IMR-90 (cell line): ENCODE measurements around the gene AP3B1. TPM values are rescaled to one million over a fixed set of nuclear protein-coding genes. Genes with fewer than 3 reads are reported as not detected.

Experiments
- ATAC-seq: fragments of 200-7000 bp; cut with Tn5 transposase; 2 replicates; pipeline ENCODE4 v1.9.1; 2020; ENCODE audit warnings: low read depth, mild to moderate bottlenecking, moderate library complexity
- BruUV-seq: library from RNA; stranded (reverse); fragments of 400-500 nt; replicated peaks from 2 replicates; lab custom pipeline; 2021; lab: Mats Ljungman, UMichigan
- CTCF ChIA-PET: fragments of 300-600 bp; formaldehyde crosslinking; extraction: SDS; loops from one replicate; lab custom pipeline; 2021; ENCODE audit warnings: antibody characterized with exemption; lab: Yijun Ruan, JAX
- POLR2A ChIA-PET: fragments of 300-600 bp; sonication (Branson Sonifier 250); formaldehyde crosslinking; loops from one replicate; lab custom pipeline; 2022; ENCODE audit warnings: antibody characterized with exemption; ENCODE audit not compliant: unreplicated experiment; lab: Charles Lee
- DNase-seq: peaks from one replicate; pipeline ENCODE4 v3.0.0; 2013
- H2AFZ ChIP-seq: replicated peaks from 2 replicates; pipeline ENCODE3; 2013; ENCODE audit warnings: low read length, mild to moderate bottlenecking; ENCODE audit not compliant: poor library complexity
- H2AK5ac ChIP-seq: 2 replicates; pipeline ENCODE4 v1.6.1; 2013; ENCODE audit warnings: low read depth, low read length, inconsistent platforms
- H2AK9ac ChIP-seq: replicated peaks from 2 replicates; pipeline ENCODE3; 2013; ENCODE audit warnings: mild to moderate bottlenecking, low read depth, low read length, moderate library complexity; ENCODE audit not compliant: poor library complexity
- H2BK120ac ChIP-seq: 2 replicates; pipeline ENCODE4 v1.6.1; 2013; ENCODE audit warnings: low read depth, low read length, inconsistent platforms
- H2BK15ac ChIP-seq: 3 replicates; pipeline ENCODE4 v1.6.1; 2013; ENCODE audit warnings: low read depth, low read length, inconsistent platforms
- H2BK20ac ChIP-seq: 2 replicates; pipeline ENCODE4 v1.6.1; 2013; ENCODE audit warnings: low read depth, mild to moderate bottlenecking, inconsistent platforms, low read length, moderate library complexity
- H2BK5ac ChIP-seq: 2 replicates; pipeline ENCODE4 v1.6.1; 2013; ENCODE audit warnings: mild to moderate bottlenecking, low read depth, low read length, inconsistent platforms; ENCODE audit not compliant: poor library complexity, severe bottlenecking
- H3K14ac ChIP-seq: replicated peaks from 2 replicates; pipeline ENCODE4 v1.6.1; 2013; ENCODE audit warnings: low read depth, low read length, inconsistent platforms
- H3K18ac ChIP-seq: 2 replicates; pipeline ENCODE4 v1.6.1; 2013; ENCODE audit warnings: low read depth, low read length, control low read depth
- H3K23ac ChIP-seq: 2 replicates; pipeline ENCODE4 v1.6.1; 2013; ENCODE audit warnings: low read depth, low read length, inconsistent platforms
- H3K27ac ChIP-seq: 2 replicates; pipeline ENCODE4 v1.5.1; 2013; ENCODE audit warnings: mild to moderate bottlenecking, control low read depth, low read length; ENCODE audit not compliant: insufficient read depth
- H3K27me3 ChIP-seq: 2 replicates; pipeline ENCODE4 v1.6.1; 2013; ENCODE audit warnings: low read length; ENCODE audit not compliant: control insufficient read depth, insufficient read depth
- H3K36me3 ChIP-seq: 2 replicates; pipeline ENCODE4 v1.6.1; 2013; ENCODE audit warnings: low read length, mixed read lengths; ENCODE audit not compliant: control insufficient read depth, insufficient read depth
- H3K4ac ChIP-seq: 2 replicates; pipeline ENCODE4 v1.6.1; 2013; ENCODE audit warnings: low read depth, low read length, inconsistent platforms
- H3K4me1 ChIP-seq: 2 replicates; pipeline ENCODE4 v1.6.1; 2013; ENCODE audit warnings: low read length, mixed read lengths; ENCODE audit not compliant: control insufficient read depth, insufficient read depth
- H3K4me2 ChIP-seq: 2 replicates; pipeline ENCODE4 v1.6.1; 2013; ENCODE audit warnings: low read depth, mild to moderate bottlenecking, control low read depth, low read length, moderate library complexity
- H3K4me3 ChIP-seq: 2 replicates; pipeline ENCODE4 v1.5.1; 2013; ENCODE audit warnings: low read depth, mild to moderate bottlenecking, control low read depth, low read length, moderate library complexity; ENCODE audit not compliant: insufficient read depth
- H3K56ac ChIP-seq: 2 replicates; pipeline ENCODE4 v1.6.1; 2013; ENCODE audit warnings: low read length, inconsistent platforms; ENCODE audit not compliant: insufficient read depth; ENCODE audit errors: extremely low read depth
- H3K79me1 ChIP-seq, 2 experiments: 2 replicates each; pipeline ENCODE4 v1.6.1; 2013; ENCODE audit warnings: low read length in 2 of 2, inconsistent platforms in 1 of 2, low read depth in 1 of 2
- H3K9ac ChIP-seq: 2 replicates; pipeline ENCODE4 v1.6.1; 2013; ENCODE audit warnings: low read depth, low read length, control low read depth
- H3K9me1 ChIP-seq: 2 replicates; pipeline ENCODE4 v1.6.1; 2013; ENCODE audit warnings: low read length, inconsistent platforms; ENCODE audit not compliant: insufficient read depth
- H3K9me3 ChIP-seq: 2 replicates; pipeline ENCODE4 v1.6.1; 2013; ENCODE audit warnings: low read length; ENCODE audit not compliant: control insufficient read depth, insufficient read depth
- H4K20me1 ChIP-seq: 2 replicates; pipeline ENCODE4 v1.6.1; 2013; ENCODE audit warnings: low read length, inconsistent platforms; ENCODE audit not compliant: insufficient read depth
- H4K5ac ChIP-seq: 2 replicates; pipeline ENCODE4 v1.6.1; 2013; ENCODE audit warnings: mild to moderate bottlenecking, low read depth, low read length, control low read depth
- H4K8ac ChIP-seq, 2 experiments: 2 replicates each; pipeline ENCODE4 v1.6.1; 2013; ENCODE audit warnings: low read depth in 2 of 2, low read length in 2 of 2, control low read depth in 1 of 2, inconsistent platforms in 1 of 2
- H4K91ac ChIP-seq: 2 replicates; pipeline ENCODE4 v1.6.1; 2013; ENCODE audit warnings: low read depth, low read length, inconsistent platforms; ENCODE audit not compliant: insufficient read depth
- BHLHE40 ChIP-seq: fragments of 150-350 bp; IDR thresholded peaks from 2 replicates; pipeline ENCODE4 v1.6.1; 2016; ENCODE audit warnings: mild to moderate bottlenecking, low read depth, low read length
- NFE2L2 ChIP-seq: fragments of 150-350 bp; IDR thresholded peaks from 2 replicates; pipeline ENCODE4 v1.6.1; 2016; ENCODE audit warnings: low read depth, mild to moderate bottlenecking, low read length
- RFX5 ChIP-seq: IDR thresholded peaks from 2 replicates; pipeline ENCODE4 v1.8.0; 2012; ENCODE audit warnings: low read depth, mild to moderate bottlenecking, low read length, moderate library complexity
- WGBS, 2 experiments: methylation state at CpG; one replicate each; pipeline versions ENCODE4 v1.1.5 to v1.1.7; 2013; ENCODE audit warnings: missing lambda C conversion rate in 2 of 2; ENCODE audit not compliant: insufficient read length in 1 of 2; ENCODE audit errors: extremely low coverage in 2 of 2; 5-methylcytosine and 5-hydroxymethylcytosine counted together
- dilution Hi-C: fragments of 300-500 bp; cut with HindIII; formaldehyde crosslinking; loops from one replicate; pipeline ENCODE4 v1.14.3; 2018; ENCODE audit warnings: low sequenced_read_pairs; ENCODE audit not compliant: unreplicated experiment
- in situ Hi-C: fragments of 300-500 bp; cut with MboI; formaldehyde crosslinking; loops from 3 replicates; pipeline ENCODE4 v1.14.3; 2019; ENCODE audit warnings: low sequenced_read_pairs, inconsistent platforms, mixed read lengths
- intact Hi-C: fragments of 100-400 bp; cut with micrococcal nuclease; formaldehyde crosslinking; loops from 2 replicates; pipeline ENCODE4 v1.10.0; 2022
- polyA plus RNA-seq, 3 experiments: library from polyadenylated mRNA; depleted of rRNA; stranded (reverse); fragments of >200 nt; gene quantifications; 2 replicates each; pipeline ENCODE4 v1.2.3, GENCODE V29; 2012; ENCODE audit warnings: low replicate concordance in 1 of 3
- total RNA-seq: library from RNA; depleted of rRNA; stranded (reverse); fragments of >200 nt; gene quantifications from 2 replicates; pipeline ENCODE4 v1.2.3, GENCODE V29; 2012

AP3B1 gene
- total and polyA plus RNA-seq, 2 of the 4 experiments (the other 2 are of a cell fraction), result 33.1 to 59.0 TPM

GRCh38 chr5:77958642-77959330 is 335.7 kb downstream of the AP3B1 start:
- Histone ChIP-seq H3K4me3 (no peak overlapping the region), H2AK5ac (no peak overlapping the region), H3K79me1 (no peaks in the 10 kb centered on the region), H2BK20ac (no peak overlapping the region), H4K91ac (no peak overlapping the region), H2BK15ac (no peak overlapping the region), H3K23ac (no peak overlapping the region), H2BK5ac (no peak overlapping the region), H2AFZ (no peak overlapping the region), H3K4me1 (no peaks in the 10 kb centered on the region), H3K14ac (no peak overlapping the region), H3K9me3 (0 out of 2 replicates have a peak, but pooled peaks cover 2% of the 10 kb centered on the region), H3K4ac (no peak overlapping the region), H2BK120ac (no peak overlapping the region), H4K20me1 (no peaks in the 10 kb centered on the region), H3K18ac (no peak overlapping the region), H4K5ac (no peak overlapping the region), H3K27me3 (peaks cover 50% of the 10 kb centered on the region), H3K9ac (no peak overlapping the region), H3K56ac (no peak overlapping the region), H2AK9ac (no peak overlapping the region), H4K8ac (no peak overlapping the region), H3K36me3 (no peaks in the 10 kb centered on the region), H3K27ac (no peak overlapping the region), H3K4me2 (no peak overlapping the region), H3K9me1 (no peaks in the 10 kb centered on the region)
- TF ChIP-seq BHLHE40 (no peak), NFE2L2 (no peak), RFX5 (no peak)
- CTCF ChIA-PET, result no interaction called here
- no TSS peak for BruUV-seq
- ATAC-seq, result no peak
- in situ Hi-C loops (no loop called here), dilution Hi-C loops (no loop called here), intact Hi-C loops (no loop called here)
- WGBS, 2 experiments, result 61% methylated on average over 5 of the region's 12 CpGs; no CpG with 5 or more reads in 1 of the 2 experiments
- POLR2A ChIA-PET, result no interaction called here
- DNase-seq, result no peak
